Effector CD8-positive, alpha-beta T cell (primary cell): ENCODE results near the gene ARL5B.

ENCODE experiments used
- DNase-seq: peaks from one replicate; lab custom pipeline; 2025; lab: John Stamatoyannopoulos, UW

ARL5B gene

DNA sequence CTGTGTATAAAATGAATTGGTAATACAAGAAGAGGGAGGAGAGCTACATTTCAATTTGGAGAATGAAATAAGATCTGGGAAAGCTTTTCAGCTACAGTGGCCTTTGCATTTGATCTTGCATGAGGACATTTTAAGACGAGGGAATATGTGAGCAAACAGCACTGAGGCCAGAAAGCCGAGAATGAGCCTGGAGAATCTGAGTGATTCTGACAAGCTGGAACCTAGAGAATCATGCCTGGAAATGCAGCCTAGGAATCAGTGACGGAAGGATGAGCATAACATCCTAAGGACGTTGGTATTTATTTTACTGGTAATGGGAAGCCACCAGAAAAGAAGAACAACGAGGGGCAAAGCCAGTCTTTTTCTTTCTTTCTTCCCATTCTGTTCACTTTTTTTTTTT is 44.3 kb downstream of the ARL5B start:
- no peak for DNase-seq

DNA sequence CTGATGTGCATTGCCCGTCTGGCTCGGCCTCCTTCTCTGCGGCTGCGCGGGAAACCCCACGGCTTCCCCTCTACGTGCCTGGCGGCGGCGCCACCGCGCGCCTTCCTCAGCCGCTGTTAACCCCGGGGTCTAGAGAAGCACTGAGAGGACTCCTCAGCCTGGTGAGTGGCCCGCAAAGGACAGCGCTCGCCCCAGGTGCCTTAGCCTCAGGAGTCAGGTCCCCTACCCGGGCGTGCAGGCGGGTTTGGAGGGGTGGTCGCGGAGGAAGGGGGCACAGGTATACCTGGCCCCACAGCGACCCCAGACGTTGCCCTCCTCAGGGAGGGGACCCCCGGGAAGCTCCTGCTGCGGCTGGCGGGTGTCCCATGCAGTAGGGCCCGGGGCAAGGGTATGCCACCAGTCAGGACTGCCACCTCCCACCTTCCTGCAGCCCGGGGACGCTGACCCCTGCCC is 51.0 kb downstream of the ARL5B start:
- DNase-seq, result no peak

DNA sequence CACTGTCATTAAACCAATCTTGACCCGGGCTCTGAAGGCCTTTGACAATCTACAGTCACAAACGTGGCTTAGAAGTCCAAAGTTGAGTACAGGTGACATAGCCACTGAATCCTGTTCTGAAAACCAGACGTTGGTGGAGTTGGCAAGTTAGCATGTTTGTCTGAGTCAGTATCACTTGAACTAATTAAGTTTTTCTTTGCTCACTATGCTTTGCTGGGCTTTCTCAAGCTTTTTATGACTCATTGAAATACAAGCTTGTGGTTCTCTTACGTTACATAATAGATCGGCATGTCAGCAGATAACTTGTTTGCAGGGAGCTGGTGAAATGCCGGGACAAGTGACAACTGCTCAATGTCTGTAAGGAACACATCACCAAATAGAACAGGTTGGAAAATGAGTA is 53.8 kb downstream of the ARL5B start:
- DNase-seq, result no peak

DNA sequence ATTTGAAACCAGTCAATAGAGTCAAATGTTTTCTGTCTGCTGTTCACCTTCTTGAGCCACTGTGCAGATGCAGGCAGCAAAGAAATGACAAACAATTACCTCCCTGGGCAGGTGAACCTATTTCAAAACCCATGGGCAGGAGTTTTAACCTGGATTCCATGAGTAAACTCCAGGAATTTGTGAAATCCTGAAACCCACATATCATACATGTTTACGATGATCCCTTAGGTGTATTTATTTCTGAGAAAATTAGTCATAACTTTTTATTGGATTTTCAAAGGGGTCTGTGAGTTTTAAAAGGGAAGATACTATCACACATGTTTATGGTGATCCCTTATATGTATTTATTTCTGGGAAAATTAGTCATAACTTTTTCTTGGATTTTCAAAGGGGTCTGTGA is 59.8 kb downstream of the ARL5B start:
- no peak for DNase-seq

DNA sequence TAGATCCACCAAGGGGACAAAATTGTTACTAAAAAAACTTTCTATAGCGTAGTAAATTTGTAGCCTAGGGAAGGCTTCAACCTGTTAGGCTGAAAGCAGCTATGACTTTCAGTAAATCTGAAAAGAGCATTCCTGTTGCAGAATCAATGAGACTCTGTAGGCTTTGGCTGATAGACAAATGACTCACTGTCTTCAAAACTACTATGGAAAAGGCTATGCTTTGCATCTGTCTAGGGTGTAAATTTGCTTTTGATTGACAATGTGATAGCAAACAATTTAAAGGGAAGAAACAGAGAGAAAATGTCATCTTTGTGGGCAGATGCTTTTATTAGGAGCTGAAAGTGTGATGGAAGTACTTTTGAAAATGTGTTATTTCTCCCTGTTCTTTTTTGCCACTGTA is 60.6 kb downstream of the ARL5B start:
- DNase-seq, result no peak

DNA sequence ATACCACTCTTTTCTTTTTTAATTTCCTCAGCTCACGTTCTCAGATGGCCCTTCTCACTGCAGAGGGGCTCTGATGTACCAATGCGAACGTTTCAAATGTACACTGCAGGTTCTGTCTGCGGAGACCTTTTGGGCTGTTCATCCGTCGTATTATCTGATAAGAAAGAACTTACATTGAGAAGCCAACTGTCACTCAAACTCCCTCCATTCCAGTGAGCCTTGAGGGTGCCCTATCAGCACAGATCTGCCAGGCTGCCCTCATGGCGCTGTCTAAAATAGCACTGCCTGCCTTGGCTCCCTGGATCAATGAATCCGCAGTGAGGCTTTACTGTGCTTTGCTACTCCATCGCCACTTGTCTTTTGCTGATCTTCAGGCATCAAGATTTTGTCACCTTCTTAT is 61.8 kb downstream of the ARL5B start:
- no peak for DNase-seq

DNA sequence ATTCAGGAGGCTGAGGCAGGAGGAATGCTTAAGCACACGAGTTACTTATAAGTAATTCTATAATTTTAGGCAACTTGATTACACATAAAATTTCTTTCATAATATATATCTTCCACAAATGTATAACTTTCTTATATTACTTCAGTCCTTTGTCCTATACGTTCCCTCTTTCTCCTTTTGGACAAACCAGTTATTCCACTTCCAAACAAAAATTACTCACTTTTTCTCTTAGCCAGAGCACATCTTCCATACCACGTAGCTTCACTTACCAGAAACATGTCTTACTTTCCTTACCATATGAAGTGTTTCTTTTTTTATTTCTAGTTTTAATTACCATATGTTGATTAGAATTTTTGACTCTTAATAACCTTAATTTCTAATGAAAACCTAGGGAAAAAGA is 64.6 kb downstream of the ARL5B start:
- no peak for DNase-seq
